ENCODE data around the gene AK5.

Gene AK5

GRCh38 chr1:77288275-77288674 is 6.5 kb downstream of the AK5 start:
- no peak for DNase-seq

DNA sequence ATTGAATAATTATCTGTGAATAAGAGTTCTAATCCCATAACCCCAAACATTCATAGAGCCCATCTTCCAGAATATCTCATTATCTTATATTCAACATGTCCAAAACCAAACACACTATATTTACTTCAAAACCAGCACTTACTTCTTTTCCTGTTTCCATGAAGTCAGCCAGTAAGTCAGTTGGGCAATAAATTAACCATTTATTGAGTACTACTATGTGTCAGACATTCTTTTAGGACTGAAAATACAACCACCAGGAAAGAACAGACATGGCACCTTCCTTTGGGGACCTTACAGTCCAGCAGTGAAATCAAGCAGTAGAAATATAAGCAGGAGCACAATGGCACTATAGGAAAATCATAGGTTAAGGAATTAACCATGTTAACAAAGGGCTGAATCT is 8.8 kb downstream of the AK5 start:
- DNase-seq, result no peak

DNA sequence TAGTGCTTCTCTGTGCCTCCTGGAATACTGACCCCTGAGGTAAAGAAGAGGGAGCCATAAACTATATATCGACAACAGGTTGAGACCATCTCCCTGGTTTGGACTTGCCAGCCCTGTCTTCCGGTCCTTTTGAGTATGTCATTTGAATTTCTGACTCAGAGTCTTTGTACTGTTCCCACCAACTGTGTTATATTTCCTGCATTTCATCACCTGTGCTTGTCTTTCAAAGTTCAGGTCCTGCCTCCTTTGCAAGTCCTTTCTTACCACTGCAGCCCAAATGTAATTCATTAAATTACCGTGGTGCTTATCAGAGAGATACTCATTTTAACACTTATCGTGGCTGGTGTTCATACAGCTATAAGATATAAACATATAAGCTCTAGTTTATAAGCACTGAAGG is 10.7 kb downstream of the AK5 start:
- no peak for DNase-seq

DNA sequence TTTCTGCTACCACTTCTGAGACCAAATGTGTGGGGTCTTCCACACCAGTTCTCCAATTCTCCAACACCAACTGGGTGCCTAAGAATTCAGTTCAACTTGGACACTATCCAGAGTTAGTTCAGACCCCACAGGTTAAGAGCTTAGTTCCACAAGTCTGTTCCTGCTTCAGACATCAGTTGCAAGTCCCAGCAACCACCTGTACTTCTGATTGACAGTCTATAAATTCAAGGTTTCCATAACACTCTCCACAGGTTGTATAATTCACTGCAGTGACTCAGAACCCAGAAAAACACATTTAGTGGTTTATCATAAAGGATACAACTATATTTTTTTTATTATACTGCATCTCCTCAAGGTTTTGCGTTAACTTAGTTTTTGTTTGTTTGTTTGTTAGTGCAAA is 18.7 kb downstream of the AK5 start:
- DNase-seq, result no peak

GRCh38 chr1:77303387-77303786 is 21.6 kb downstream of the AK5 start:
- no peak for DNase-seq

- no peak for DNase-seq
These were observed 27.2 kb downstream of the AK5 start for GRCh38 chr1:77308889-77309621.

DNA sequence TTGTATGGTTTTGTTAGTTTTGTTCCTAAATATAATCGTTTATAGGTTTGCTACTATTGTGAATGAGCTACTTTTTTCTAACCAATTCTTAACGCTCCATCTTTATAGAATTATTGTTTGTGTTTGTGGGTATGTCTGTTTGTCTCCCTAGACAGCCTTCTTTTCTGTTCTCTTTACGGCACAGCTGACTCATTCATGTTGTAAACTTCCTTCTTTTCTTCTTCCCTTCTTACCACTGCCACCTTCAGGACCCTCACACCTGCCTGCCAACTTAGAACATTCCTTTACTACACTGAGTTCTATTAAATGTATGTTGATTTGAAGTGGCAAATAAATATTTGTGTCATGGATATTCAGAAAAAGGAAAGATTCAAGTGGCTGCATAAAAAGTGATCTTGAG is 29.1 kb downstream of the AK5 start:
- no peak for DNase-seq

GRCh38 chr1:77312364-77312763 is 30.5 kb downstream of the AK5 start:
- peak; percentile 22 for DNase-seq

- DNase-seq, result peak; percentile 1
These were observed 31.7 kb downstream of the AK5 start for GRCh38 chr1:77313491-77313890.

DNA sequence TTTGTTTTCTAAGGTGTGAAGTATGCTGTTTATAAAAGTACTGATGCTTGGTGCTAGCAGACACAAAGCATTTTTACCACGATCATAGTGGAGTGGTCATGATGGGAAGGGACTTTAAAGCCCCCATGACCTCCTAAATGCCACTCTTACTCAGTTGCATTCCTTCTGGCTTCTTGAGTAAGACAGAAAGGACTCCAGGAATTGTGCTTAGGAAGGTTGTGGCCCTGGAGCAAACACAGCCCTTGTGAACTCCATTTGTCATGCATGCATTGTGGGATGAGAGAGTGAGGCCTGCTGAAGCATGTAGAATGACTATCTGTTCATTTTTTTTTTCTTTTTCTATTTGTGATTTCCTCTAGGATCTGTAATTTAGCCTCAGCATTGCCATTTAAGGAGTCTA is 34.2 kb downstream of the AK5 start:
- DNase-seq, result no peak

- no peak for DNase-seq
These were observed 35.1 kb downstream of the AK5 start for GRCh38 chr1:77316966-77317365.

GRCh38 chr1:77319036-77319705 is 37.4 kb downstream of the AK5 start:
- no peak for DNase-seq

DNA sequence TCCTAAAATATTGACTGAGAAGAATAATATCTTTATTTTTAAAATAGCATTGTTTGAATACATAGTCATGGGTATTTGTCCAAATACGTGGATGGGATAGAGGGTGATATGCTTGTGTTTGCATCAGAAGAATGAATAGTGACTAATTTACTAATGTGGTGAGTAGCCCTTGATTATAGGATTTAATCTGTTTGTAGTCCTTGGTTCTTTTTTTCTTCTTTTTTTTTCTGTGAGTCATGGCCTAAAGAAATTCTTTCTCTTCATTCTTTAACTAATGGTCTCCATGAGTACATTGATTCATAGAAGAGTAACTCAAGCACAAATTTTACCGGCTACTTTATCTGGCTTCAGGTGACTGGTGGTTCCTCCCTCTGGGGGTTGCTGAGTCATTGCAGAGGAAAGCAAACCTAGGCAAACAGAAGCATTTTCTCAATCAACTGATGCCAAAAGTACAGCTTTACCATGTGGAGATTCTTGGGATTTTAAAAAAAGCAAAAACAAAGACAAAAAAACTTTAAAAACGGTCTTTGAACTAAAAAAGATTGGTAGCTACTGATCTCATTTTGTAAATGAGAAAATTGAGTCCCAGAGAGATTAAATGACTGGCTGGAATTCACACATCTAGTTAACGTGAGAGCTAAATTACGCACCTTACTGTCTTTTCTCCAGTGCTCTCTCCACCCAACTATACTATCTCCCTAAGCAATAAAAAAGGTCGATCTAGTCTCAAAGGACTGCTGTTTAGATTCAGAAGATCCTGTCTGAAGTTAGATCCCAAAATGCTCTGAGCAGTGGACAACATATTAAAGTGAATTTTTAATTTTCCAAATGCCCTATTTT is 40.5 kb downstream of the AK5 start:
- no peak for DNase-seq

DNA sequence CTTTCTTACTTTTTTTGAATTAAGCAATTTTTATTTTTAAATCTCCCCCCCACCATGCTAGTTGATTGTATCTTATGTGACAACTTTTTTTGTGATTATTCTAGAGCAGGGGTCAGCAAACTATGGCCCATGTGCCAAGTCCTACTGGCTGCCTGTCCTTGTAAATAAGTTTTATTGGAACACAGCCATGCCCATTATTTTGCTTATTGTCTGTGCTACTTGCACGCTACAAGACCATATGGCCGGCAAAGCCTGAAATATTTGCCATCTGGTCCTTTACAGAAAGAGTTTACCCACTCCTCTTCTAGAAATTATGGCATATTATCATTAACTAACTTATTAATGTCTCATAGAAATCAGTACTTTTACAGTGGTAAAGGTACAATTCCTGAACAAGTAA is 51.7 kb downstream of the AK5 start:
- no peak for DNase-seq

- no peak for DNase-seq
These were observed 54.9 kb downstream of the AK5 start for GRCh38 chr1:77336729-77337128.

- no peak for DNase-seq
These were observed 57.5 kb downstream of the AK5 start for GRCh38 chr1:77339326-77339725.

DNA sequence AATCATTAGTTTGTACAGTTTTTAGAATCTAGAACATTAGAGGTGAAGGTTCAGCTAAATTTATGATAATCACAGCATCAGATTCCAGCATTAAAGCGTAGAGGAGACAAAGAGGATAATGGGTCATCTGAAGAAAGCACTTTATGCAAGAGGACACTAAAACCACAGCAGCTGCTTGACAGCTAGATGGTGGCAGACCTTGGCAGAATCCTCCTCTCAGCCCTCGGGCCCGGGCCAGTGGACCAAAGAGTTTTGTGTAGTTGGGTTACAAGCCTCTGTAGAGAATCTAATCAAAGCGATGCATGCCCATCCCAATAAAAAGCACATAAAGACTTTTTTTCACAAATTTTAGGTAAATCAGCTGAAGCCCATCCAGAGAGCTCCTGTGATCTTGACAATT is 59.4 kb downstream of the AK5 start:
- DNase-seq, result no peak

GRCh38 chr1:77342745-77343144 is 60.9 kb downstream of the AK5 start:
- no peak for DNase-seq

DNA sequence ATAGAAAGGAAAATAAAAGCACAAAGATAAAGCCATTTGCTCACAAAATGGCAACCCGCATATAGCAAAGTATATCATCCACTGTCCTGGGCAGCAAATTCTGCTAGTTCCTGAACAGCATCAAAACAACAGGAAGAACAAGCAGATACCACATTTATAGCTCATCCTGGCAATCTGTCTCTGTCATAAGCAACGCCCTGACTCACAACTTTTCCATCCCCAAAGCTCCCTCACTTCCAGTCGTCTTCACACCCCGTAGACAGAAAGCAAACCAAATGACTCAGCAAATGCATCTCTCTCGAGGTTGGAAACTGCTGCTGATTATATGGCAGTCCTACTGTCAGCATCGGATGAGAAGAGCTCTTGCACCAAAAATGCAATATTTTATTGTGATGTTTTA is 65.8 kb downstream of the AK5 start:
- DNase-seq, result no peak

DNA sequence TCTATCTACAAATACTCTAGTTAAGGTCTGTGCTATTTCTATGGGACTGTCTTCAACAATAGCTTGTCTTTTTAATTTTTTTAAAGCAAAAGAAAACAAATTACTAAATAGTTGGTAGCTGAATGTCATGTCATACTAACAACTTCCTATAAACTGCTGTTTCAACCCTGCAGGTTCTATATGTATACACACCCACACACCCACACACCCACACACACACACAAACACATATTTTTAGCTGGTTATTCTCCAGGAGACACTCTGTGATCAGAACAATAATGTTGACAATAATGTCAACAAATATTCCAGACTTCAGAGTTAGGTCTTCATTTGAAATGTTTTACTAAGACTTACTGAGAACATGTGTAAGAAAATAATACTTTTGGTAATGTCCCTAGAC is 66.7 kb downstream of the AK5 start:
- DNase-seq, result no peak

- DNase-seq, result no peak
These were observed 67.5 kb downstream of the AK5 start for GRCh38 chr1:77349275-77349674.

- no peak for DNase-seq
These were observed 68.4 kb downstream of the AK5 start for GRCh38 chr1:77350012-77350770.

DNA sequence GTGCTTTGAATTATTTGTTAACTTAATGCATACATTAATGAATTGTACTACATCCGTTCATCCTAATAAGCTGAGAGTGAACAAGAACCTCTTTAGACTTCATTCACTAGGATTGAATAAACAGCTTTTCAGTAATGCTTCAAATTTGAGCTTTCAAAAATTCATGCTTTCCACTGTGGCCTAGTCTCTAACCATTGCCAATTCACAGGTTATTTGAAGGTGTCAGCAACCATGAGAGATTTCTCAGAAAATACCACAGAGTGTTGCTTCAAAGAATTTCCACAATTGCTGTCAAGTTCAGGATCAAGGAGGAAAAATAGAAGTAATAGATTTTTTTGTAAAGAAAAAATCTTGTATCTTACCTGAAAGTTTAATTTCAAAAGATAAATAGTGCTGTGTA is 72.7 kb downstream of the AK5 start:
- DNase-seq, result no peak

Data from CD4-positive, alpha-beta T cell treated with Interferon gamma for 1 hour (primary cell).